DND-41 (cell line): ENCODE data around the gene ABHD4.
A peak's percentile ranks its signal among the peaks of the same experiment; 100 is the strongest.

Experiments used
- ATAC-seq: fragments of 200-7000 bp; cut with Tn5 transposase; 3 replicates; pipeline ENCODE4 v1.9.1; 2021; ENCODE audit warnings: low read depth; ENCODE audit not compliant: insufficient read depth
- DNase-seq: peaks from one replicate; pipeline ENCODE4 v3.0.0-alpha.2; 2020
- H2AFZ ChIP-seq: 2 replicates; pipeline ENCODE4 v1.6.0; 2012; ENCODE audit warnings: low read depth, low read length
- H3K27ac ChIP-seq: 2 replicates; pipeline ENCODE4 v1.5.1; 2012; ENCODE audit warnings: low read length, inconsistent platforms
- H3K27me3 ChIP-seq: fragments of 200-600 bp; sonication (generic); 2 replicates; pipeline ENCODE4 v1.6.0; 2012; ENCODE audit warnings: low read length, mild to moderate bottlenecking, inconsistent platforms; ENCODE audit not compliant: insufficient read depth, poor library complexity
- H3K36me3 ChIP-seq: 2 replicates; pipeline ENCODE4 v1.5.1; 2012; ENCODE audit warnings: low read length, inconsistent platforms; ENCODE audit not compliant: insufficient read depth
- H3K4me1 ChIP-seq: 2 replicates; pipeline ENCODE4 v1.5.1; 2012; ENCODE audit warnings: mild to moderate bottlenecking, low read length; ENCODE audit not compliant: insufficient read depth
- H3K4me2 ChIP-seq: 2 replicates; pipeline ENCODE4 v1.6.0; 2012; ENCODE audit warnings: mild to moderate bottlenecking, moderate library complexity, low read length, inconsistent platforms; ENCODE audit not compliant: insufficient read depth
- H3K4me3 ChIP-seq, 2 experiments: fragments of 200-600 bp in 1 of 2; shearing (Covaris generic) in 1 of 2; 2 replicates each; pipeline ENCODE4 v1.5.1; 2012 to 2016; ENCODE audit warnings: inconsistent platforms in 2 of 2, low read length in 2 of 2, mild to moderate bottlenecking in 2 of 2, low read depth in 1 of 2, moderate library complexity in 1 of 2
- H3K79me2 ChIP-seq: 2 replicates; pipeline ENCODE4 v1.6.0; 2012; ENCODE audit warnings: low read length, inconsistent platforms; ENCODE audit not compliant: insufficient read depth
- H3K9ac ChIP-seq: 2 replicates; pipeline ENCODE4 v1.6.0; 2012; ENCODE audit warnings: low read depth, mild to moderate bottlenecking, inconsistent platforms, low read length, moderate library complexity
- H3K9me3 ChIP-seq: 2 replicates; pipeline ENCODE4 v1.5.1; 2012; ENCODE audit warnings: low read length, moderate library complexity, mild to moderate bottlenecking, inconsistent platforms; ENCODE audit not compliant: insufficient read depth, severe bottlenecking
- H4K20me1 ChIP-seq: 2 replicates; pipeline ENCODE4 v1.6.0; 2012; ENCODE audit warnings: low read length; ENCODE audit not compliant: insufficient read depth
- CTCF ChIP-seq: IDR thresholded peaks from 2 replicates; pipeline ENCODE4 v1.5.1; 2012; ENCODE audit warnings: borderline replicate concordance, low read length, moderate library complexity, mild to moderate bottlenecking; ENCODE audit not compliant: poor library complexity, severe bottlenecking; ENCODE audit errors: extremely low read depth
- EZH2 ChIP-seq: IDR thresholded peaks from 3 replicates; pipeline ENCODE4 v1.6.1; 2012; ENCODE audit warnings: borderline replicate concordance, low read depth, mild to moderate bottlenecking, moderate library complexity, low read length, inconsistent platforms; ENCODE audit not compliant: severe bottlenecking

Gene ABHD4

GRCh38 chr14:22558221-22558913, 39.7 kb upstream of the ABHD4 start:
- no peaks in the 10 kb centered on the region for H3K79me2 ChIP-seq
- H3K4me2 ChIP-seq, result no peak overlapping the region
- TF ChIP-seq EZH2, result no peak
- no peak for TF ChIP-seq CTCF
- H3K27me3 ChIP-seq, result peaks cover 19% of the 10 kb centered on the region
- H3K4me1 ChIP-seq, result peaks cover 60% of the 10 kb centered on the region
- no peak overlapping the region for H3K9ac ChIP-seq
- no peak overlapping the region for H2AFZ ChIP-seq
- H3K4me3 ChIP-seq, result no peak overlapping the region
- H3K27ac ChIP-seq, result no peak overlapping the region
- H3K36me3 ChIP-seq, result no peaks in the 10 kb centered on the region
- H4K20me1 ChIP-seq, result peaks cover 61% of the 10 kb centered on the region
- ATAC-seq (no peak), DNase-seq (no peak)
- H3K9me3 ChIP-seq, result no peaks in the 10 kb centered on the region

- DNase-seq, result no peak
- peaks cover 6% of the 10 kb centered on the region for H3K36me3 ChIP-seq
- H3K9ac ChIP-seq, result no peak overlapping the region
- peaks cover 19% of the 10 kb centered on the region for H3K27me3 ChIP-seq
- no peak for ATAC-seq
- H3K79me2 ChIP-seq, result no peaks in the 10 kb centered on the region
- H3K4me3 ChIP-seq, result no peak overlapping the region
- peaks cover 66% of the 10 kb centered on the region for H4K20me1 ChIP-seq
- no peak overlapping the region for H3K4me2 ChIP-seq
- H3K4me1 ChIP-seq, result peaks cover 63% of the 10 kb centered on the region
- no peaks in the 10 kb centered on the region for H3K9me3 ChIP-seq
- TF ChIP-seq EZH2, result no peak
- TF ChIP-seq CTCF, result no peak
- no peak overlapping the region for H2AFZ ChIP-seq
- H3K27ac ChIP-seq, result no peak overlapping the region
Observed at GRCh38 chr14:22559041-22559440, 39.1 kb upstream of the ABHD4 start.

GRCh38 chr14:22560662-22561365, 37.3 kb upstream of the ABHD4 start:
- Histone ChIP-seq H3K79me2 (no peaks in the 10 kb centered on the region), H3K4me2 (0 out of 2 replicates have a peak overlapping the region, but pooled peaks have one; percentile 37), H3K27ac (peak overlapping the region; percentile 26; the same call in 1 of the 2 replicates), H4K20me1 (peaks cover 72% of the 10 kb centered on the region), H3K4me3 (no peak overlapping the region), H2AFZ (no peak overlapping the region), H3K27me3 (peaks cover 19% of the 10 kb centered on the region), H3K9me3 (no peaks in the 10 kb centered on the region), H3K36me3 (peaks cover 22% of the 10 kb centered on the region), H3K4me1 (peaks cover 53% of the 10 kb centered on the region), H3K9ac (no peak overlapping the region; the same call in 1 of the 2 replicates)
- no peak for ATAC-seq
- no peak for DNase-seq
- no peak for TF ChIP-seq CTCF
- no peak for TF ChIP-seq EZH2
